KMS-11 (cell line): ENCODE measurements around the gene PAX8.
"Not testable (repeated sequence)": the region's sequence is repeated elsewhere in the genome, so short reads cannot be mapped to it uniquely, and the experiment has no call there.

Source experiments
- H2AFZ ChIP-seq: fragments of 200-600 bp; sonication (generic); 2 replicates; pipeline ENCODE4 v1.6.1; 2016; ENCODE audit warnings: antibody characterized with exemption, mixed run types, low read depth
- H3K27ac ChIP-seq: fragments of 200-600 bp; sonication (generic); 2 replicates; pipeline ENCODE4 v1.6.1; 2016; ENCODE audit warnings: mild to moderate bottlenecking, mixed run types
- H3K27me3 ChIP-seq: fragments of 200-600 bp; sonication (generic); 2 replicates; pipeline ENCODE4 v1.6.1; 2017; ENCODE audit warnings: mild to moderate bottlenecking, low read depth, mixed run types, moderate library complexity; ENCODE audit not compliant: insufficient read depth
- H3K36me3 ChIP-seq: fragments of 200-600 bp; sonication (generic); 2 replicates; pipeline ENCODE4 v1.6.1; 2017; ENCODE audit warnings: mild to moderate bottlenecking, mixed run types; ENCODE audit not compliant: insufficient read depth
- H3K4me1 ChIP-seq: fragments of 200-600 bp; sonication (generic); 2 replicates; pipeline ENCODE4 v1.6.1; 2016; ENCODE audit warnings: mild to moderate bottlenecking, low read depth, mixed run types; ENCODE audit not compliant: poor library complexity, severe bottlenecking
- H3K4me2 ChIP-seq: fragments of 200-600 bp; sonication (generic); 2 replicates; pipeline ENCODE4 v1.7.0; 2016; ENCODE audit warnings: mild to moderate bottlenecking, mixed run types
- H3K4me3 ChIP-seq: fragments of 200-600 bp; sonication (generic); IDR thresholded peaks from 2 replicates; pipeline ENCODE4 v1.6.1; 2017; ENCODE audit warnings: low read depth, low read length, mixed read lengths; ENCODE audit not compliant: insufficient read depth
- H3K79me2 ChIP-seq: fragments of 200-600 bp; sonication (generic); 2 replicates; pipeline ENCODE4 v1.6.1; 2016; ENCODE audit warnings: low read depth, mixed run types; ENCODE audit not compliant: insufficient read depth
- H3K9ac ChIP-seq: fragments of 200-600 bp; sonication (generic); 2 replicates; pipeline ENCODE4 v1.6.1; 2016; ENCODE audit warnings: mild to moderate bottlenecking, mixed run types
- H4K20me1 ChIP-seq: fragments of 200-600 bp; sonication (generic); 2 replicates; pipeline ENCODE4 v1.6.1; 2016; ENCODE audit warnings: mild to moderate bottlenecking, mixed run types; ENCODE audit not compliant: insufficient read depth
- CTCF ChIP-seq: fragments of 200-600 bp; sonication (generic); conservative IDR thresholded peaks from 2 replicates; pipeline ENCODE4 v1.6.1; 2017; ENCODE audit warnings: low read depth, mild to moderate bottlenecking, antibody characterized with exemption, low read length, moderate library complexity, mixed read lengths

Gene PAX8

DNA sequence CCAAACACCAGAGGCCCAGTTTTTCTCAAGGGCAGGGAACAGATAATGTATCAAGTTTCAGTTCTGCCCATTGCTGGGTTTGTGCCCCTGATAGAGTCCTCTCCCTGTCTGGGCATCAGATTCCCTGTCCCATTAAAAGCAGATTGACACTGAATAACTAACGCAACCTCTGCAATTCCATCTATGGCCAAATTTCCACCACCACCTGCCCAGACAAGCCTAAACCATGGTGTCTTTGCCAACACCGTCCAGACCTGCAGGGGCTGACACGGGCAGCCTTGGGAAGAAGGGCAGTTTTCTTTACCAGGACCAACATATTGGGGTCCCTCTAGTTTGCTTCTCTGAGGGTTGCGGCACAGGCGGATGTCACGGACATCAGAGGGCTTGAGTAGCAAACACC is 26.4 kb upstream of the PAX8 start:
- Histone ChIP-seq H3K27ac (no peak overlapping the region), H3K4me2 (no peak overlapping the region), H4K20me1 (no peaks in the 10 kb centered on the region), H3K4me1 (no peaks in the 10 kb centered on the region), H2AFZ (no peak overlapping the region), H3K27me3 (no peaks in the 10 kb centered on the region), H3K9ac (no peak overlapping the region), H3K36me3 (no peaks in the 10 kb centered on the region), H3K79me2 (no peaks in the 10 kb centered on the region), H3K4me3 (no peak overlapping the region)
- TF ChIP-seq CTCF: no peak

DNA sequence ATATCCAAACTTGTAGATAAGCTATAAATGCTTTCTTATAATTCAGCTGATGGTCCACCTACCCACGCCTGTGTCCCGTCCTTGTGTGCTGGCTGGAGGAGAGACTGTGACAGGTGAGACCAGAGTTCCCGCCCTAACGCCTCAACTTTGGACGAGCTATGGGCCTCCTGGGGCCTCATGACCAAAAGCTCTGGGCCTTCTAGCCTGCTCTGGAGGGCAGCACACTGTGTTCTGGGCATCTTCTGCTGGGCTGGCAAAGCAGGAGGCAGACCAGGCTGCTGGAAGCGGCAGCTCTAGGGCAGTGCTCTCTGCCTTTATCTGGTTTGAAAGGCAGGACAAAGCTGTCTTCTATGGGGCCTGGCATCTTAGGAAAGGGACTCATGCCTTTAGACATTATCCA is 26.0 kb upstream of the PAX8 start:
- Histone ChIP-seq H3K4me2 (no peak overlapping the region), H2AFZ (no peak overlapping the region), H4K20me1 (no peaks in the 10 kb centered on the region), H3K79me2 (no peaks in the 10 kb centered on the region), H3K4me3 (no peak overlapping the region), H3K27me3 (no peaks in the 10 kb centered on the region), H3K9ac (no peak overlapping the region), H3K27ac (no peak overlapping the region), H3K4me1 (no peaks in the 10 kb centered on the region), H3K36me3 (no peaks in the 10 kb centered on the region)
- no peak for TF ChIP-seq CTCF

DNA sequence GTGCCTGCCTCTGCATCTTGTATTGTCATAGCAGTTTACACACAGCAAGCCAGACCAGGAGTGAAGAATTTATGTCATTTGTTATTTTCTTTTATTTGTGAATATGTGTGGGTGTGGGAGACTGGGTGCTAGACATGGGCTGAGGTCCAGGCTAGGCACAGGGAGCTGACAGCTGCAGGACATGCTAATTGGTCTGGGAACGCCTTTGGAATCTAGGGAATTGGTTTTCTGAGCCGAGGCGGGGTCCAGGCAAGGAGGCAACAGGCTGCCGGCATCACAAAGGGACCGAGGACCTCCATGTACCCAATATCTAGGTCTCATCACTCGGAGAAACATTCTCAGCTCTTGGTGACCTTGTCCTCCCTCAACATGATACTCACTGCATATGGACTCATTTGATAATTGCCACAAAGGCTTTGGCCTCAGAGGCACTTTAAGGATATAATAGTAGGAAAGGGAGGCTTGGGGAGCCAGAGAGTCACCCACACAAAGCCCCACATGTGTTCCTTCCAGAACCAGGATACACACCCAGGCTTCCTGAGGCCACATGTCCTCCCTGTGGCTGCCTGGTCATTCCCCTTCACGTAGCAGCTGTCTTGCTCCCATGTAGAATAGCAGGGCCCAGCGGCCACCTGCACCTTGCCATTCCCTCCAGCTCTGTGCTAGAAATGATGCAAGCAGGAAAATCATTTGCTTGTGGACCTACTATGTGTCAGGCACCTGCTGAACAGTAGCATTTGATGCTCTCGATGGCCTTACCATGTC is 23.7 kb upstream of the PAX8 start:
- not testable (repeated sequence) for H3K4me1 ChIP-seq, H3K4me3 ChIP-seq, H3K27me3 ChIP-seq, H3K36me3 ChIP-seq, H2AFZ ChIP-seq, H4K20me1 ChIP-seq, H3K27ac ChIP-seq, H3K4me2 ChIP-seq, H3K79me2 ChIP-seq, H3K9ac ChIP-seq

- Histone ChIP-seq H2AFZ (no peak overlapping the region), H3K4me1 (no peaks in the 10 kb centered on the region), H3K4me3 (no peak overlapping the region), H3K79me2 (no peaks in the 10 kb centered on the region), H3K9ac (no peak overlapping the region), H3K27ac (no peak overlapping the region), H3K36me3 (no peaks in the 10 kb centered on the region), H4K20me1 (no peaks in the 10 kb centered on the region), H3K4me2 (no peak overlapping the region), H3K27me3 (no peaks in the 10 kb centered on the region)
- TF ChIP-seq CTCF: no peak
These were observed 21.6 kb upstream of the PAX8 start for GRCh38 chr2:113300281-113300680.

GRCh38 chr2:113298176-113298575 is 19.5 kb upstream of the PAX8 start:
- Histone ChIP-seq H3K4me1 (no peaks in the 10 kb centered on the region), H3K27ac (no peak overlapping the region), H3K36me3 (no peaks in the 10 kb centered on the region), H3K9ac (no peak overlapping the region), H3K4me3 (no peak overlapping the region), H2AFZ (no peak overlapping the region), H4K20me1 (no peaks in the 10 kb centered on the region), H3K79me2 (no peaks in the 10 kb centered on the region), H3K27me3 (no peaks in the 10 kb centered on the region), H3K4me2 (no peak overlapping the region)
- no peak for TF ChIP-seq CTCF
